Bronchial epithelial cell (primary cell): Measurements from ENCODE around the gene EEF1A2. TPM values are rescaled to one million over a fixed set of nuclear protein-coding genes. Genes with fewer than 3 reads are reported as not detected.

Source experiments
- DNase-seq: peaks from one replicate; pipeline ENCODE4 v3.0.0-alpha.2; 2010; ENCODE audit warnings: low read depth
- FAIRE-seq: peaks from 2 replicates; lab custom pipeline; 2011; peaks lifted over from hg19 to GRCh38; lab: Jason Lieb, UNC
- H3K27me3 ChIP-seq: 2 replicates; pipeline ENCODE4 v1.5.1; 2011; ENCODE audit warnings: low read length; ENCODE audit not compliant: control insufficient read depth, insufficient read depth
- H3K36me3 ChIP-seq: 2 replicates; pipeline ENCODE4 v1.5.1; 2011; ENCODE audit warnings: low read length; ENCODE audit not compliant: control insufficient read depth, insufficient read depth
- H3K4me3 ChIP-seq: 2 replicates; pipeline ENCODE4 v1.5.1; 2011; ENCODE audit warnings: mild to moderate bottlenecking, low read depth, low read length, control low read depth
- total RNA-seq: library from RNA; depleted of rRNA; stranded (reverse); fragments of >200 nt; gene quantifications from 2 replicates; pipeline ENCODE4 v1.2.1, GENCODE V29; 2014
- TF ChIP-seq, protein P1 (sequence below): IDR thresholded peaks from 2 replicates; pipeline ENCODE4 v1.5.1; 2011; ENCODE audit warnings: mild to moderate bottlenecking, moderate library complexity, low read length, control low read depth, inconsistent platforms; ENCODE audit not compliant: insufficient read depth, severe bottlenecking

The EEF1A2 gene
- total RNA-seq, 1 donor from 2014 or later = 1.1 TPM

DNA sequence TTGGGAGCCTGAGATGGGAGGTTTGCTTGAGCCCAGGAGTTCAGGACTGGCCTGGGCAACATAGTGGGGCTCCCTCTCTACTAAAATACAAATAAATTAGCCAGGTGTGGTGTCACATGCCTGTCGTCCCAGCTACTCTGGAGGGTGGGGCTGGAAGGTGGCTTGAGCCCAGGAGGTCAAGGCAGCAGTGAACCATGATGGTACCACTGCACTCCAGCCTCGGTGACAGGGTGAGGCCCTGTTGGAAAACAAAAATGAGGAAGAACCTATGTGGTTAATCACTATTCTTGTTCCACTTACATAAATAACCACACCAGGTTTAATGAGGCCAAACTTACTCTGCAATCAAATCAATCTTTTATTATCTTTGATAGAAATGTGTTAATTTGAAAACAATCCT is 27.1 kb upstream of the EEF1A2 start:
- no peak for DNase-seq

DNA sequence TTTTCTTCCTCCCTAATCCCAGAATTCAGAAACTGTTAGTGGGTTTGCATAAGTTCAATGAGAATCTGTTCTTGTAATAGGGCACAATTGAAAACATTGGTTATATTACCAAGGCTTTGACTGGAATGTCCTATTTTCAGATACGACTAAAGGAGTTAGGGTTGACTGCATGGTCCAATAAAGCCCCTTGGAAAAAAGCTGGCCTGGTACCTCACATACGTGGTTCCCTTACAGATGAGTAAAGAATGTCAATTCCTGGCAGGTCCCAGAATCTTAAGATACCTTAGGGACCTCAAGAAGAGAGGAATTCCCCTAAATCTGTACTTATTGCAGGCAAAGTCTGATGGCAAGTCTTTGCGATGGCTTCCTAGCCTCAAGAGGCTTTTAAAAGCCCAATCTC is 26.3 kb upstream of the EEF1A2 start:
- Histone ChIP-seq H3K36me3 (peaks cover 18% of the 10 kb centered on the region), H3K4me3 (no peak overlapping the region), H3K27me3 (no peaks in the 10 kb centered on the region)
- DNase-seq = no peak
- TF ChIP-seq, protein P1, sequence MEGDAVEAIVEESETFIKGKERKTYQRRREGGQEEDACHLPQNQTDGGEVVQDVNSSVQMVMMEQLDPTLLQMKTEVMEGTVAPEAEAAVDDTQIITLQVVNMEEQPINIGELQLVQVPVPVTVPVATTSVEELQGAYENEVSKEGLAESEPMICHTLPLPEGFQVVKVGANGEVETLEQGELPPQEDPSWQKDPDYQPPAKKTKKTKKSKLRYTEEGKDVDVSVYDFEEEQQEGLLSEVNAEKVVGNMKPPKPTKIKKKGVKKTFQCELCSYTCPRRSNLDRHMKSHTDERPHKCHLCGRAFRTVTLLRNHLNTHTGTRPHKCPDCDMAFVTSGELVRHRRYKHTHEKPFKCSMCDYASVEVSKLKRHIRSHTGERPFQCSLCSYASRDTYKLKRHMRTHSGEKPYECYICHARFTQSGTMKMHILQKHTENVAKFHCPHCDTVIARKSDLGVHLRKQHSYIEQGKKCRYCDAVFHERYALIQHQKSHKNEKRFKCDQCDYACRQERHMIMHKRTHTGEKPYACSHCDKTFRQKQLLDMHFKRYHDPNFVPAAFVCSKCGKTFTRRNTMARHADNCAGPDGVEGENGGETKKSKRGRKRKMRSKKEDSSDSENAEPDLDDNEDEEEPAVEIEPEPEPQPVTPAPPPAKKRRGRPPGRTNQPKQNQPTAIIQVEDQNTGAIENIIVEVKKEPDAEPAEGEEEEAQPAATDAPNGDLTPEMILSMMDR = no peak
- no peak for FAIRE-seq

More for the DNA sequence above, 27.1 kb upstream of the EEF1A2 start:
- no peak for FAIRE-seq
- TF ChIP-seq, protein P1 = no peak
- H3K36me3 ChIP-seq = peaks cover 18% of the 10 kb centered on the region
- no peaks in the 10 kb centered on the region for H3K27me3 ChIP-seq
- H3K4me3 ChIP-seq = no peak overlapping the region

DNA sequence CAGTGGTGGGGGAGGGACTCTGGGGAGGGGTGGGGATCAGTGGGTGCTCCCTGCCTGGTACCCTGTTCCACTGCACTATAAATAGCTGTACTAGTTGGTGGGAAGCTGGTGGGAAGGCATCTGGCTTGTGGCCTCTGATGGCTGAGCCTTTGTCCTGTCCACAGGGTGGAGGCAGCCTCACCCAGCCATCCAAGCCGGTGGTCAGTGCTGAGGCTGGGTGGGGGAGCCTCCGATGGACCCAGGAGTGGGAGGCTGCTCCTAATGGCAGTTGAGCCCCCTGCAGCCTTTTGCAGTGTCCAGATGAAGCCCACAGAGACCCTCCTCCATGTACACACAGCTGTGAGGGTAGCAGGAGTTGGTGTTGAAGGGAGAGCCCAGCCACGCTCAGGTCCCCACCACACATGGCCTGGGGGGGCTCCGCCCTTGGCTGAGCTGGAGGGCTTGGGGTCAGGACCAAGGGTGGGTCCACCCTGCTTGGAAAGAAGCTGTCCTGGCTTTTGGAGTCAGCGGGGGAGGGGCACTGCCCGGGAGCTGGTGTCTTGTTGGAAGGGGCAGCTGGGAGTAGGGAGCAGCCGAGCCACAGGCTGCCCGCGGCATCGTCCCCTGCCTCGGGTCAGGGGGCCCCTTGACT is 24.2 kb upstream of the EEF1A2 start:
- Histone ChIP-seq H3K36me3 (peaks cover 19% of the 10 kb centered on the region), H3K27me3 (no peaks in the 10 kb centered on the region), H3K4me3 (no peak overlapping the region)
- TF ChIP-seq, protein P1 = no peak
- no peak for DNase-seq
- no peak for FAIRE-seq

DNA sequence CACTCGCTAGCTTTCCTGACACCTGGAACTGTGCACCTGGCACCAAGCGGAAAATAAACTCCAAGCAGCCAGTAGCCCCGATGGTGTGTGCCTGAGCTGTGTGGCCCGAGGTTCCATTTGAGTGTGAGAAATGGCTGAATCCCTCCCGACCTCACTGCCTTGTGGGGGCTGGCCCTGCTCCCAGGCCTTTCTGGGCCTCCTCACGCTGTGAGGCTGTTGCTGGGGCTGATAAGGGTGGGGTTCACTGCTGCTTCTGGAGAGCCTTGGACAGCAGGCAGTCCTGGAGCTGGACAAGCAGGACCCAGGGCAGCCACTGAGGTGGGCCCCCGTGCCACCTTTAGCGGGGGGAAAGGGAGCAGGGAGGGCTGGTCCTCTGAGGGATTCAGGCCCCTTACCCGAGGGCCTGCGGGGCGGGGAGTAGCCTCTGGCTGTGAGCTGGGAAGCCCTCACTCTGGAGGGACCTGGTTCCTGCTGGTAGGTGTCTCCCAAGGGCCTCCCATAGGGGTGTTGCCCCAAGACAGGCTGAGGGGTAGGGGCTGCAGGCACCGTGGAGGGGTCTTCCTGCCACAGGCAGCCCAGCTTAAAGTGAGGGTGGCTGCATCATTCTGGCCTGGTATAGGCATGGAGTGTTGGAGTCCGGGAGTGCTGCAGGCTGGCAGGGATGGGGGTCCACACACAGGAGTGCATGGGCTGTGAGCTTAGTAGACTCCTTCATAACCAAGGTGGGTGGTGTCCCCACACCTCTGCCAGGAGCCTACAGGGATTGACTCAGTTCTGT is 23.4 kb upstream of the EEF1A2 start:
- Histone ChIP-seq H3K4me3 (peak overlapping the region; percentile 88), H3K27me3 (no peaks in the 10 kb centered on the region), H3K36me3 (peaks cover 19% of the 10 kb centered on the region)
- TF ChIP-seq, protein P1 = no peak
- no peak for DNase-seq
- FAIRE-seq = no peak

DNA sequence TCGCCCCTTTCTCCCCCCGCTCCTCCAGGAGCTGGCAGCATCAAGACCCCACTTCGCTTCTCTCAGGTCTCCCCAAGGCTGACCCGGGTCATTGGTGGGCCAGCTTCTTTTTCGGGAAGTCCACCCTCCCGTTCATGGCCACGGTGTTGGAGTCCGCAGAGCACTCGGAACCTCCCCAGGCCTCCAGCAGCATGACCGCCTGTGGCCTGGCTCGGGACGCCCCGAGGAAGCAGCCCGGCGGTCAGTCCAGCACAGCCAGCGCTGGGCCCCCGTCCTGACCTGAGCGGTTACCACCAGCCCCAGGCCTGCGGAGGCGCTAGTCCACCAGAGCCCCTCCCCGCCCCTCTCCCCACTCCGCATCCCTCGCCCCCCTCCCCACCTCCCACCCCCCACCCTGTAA is 22.7 kb upstream of the EEF1A2 start:
- peaks cover 19% of the 10 kb centered on the region for H3K36me3 ChIP-seq
- TF ChIP-seq, protein P1 = no peak
- FAIRE-seq = no peak

More for the DNA sequence above, 22.7 kb upstream of the EEF1A2 start:
- no peak for DNase-seq
- H3K27me3 ChIP-seq = no peaks in the 10 kb centered on the region
- peak overlapping the region; percentile 88 for H3K4me3 ChIP-seq
